ENCODE measurements around the gene FGR.

Gene FGR

DNA sequence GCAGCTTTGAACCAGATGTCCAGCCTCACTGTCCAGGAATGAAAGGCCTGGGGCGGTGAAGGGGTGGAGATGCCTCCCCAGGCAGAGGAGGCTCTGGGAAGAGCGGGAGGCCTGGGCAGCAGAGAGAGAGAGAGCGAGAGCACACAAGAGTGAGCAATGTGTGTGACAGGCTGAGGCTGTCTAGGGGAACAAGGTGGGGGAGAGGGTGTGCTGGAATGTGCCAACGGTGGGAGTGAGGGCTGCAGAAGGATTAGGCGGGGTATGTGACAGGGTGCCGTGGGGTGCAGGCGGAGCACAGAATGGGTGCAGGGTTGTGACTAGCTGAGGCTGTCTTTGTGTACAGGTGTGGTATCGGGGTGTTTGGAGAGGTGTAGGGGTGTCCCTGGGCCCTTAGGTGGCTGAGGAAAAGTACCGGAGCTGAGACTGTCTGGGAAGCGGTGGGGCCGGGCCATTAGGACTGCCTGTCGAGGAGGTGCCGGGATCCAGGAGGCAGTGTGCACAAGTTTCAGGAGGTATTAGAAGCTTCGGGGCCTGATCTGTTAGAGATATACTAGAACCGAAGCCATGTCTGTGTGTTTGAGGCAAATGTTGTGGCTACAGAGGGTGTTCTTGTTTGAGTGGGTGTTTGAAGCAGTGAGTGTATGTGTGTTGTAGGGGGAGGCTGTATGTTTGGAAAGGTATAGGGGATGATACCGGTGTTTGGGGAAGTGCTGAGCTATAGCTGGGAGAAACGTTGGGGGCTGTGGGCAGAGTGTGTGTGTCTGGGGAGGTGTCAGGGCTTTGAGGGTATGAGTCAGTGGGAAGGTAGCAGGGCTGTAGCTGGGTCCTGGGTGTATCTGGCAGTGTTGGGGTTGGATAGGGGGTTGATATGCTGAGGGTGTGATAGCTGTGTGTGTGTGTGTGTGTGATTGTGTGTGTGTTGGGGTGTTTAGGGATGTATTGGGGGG lies 40.1 kb downstream of the FGR start:
- Histone ChIP-seq H3K9me2 (replicated peaks; ENCODE audit: control insufficient read depth, low read length) (no peaks in the 10 kb centered on the region), H3K4me1 (ENCODE audit: control insufficient read depth, low read length) (peaks cover 33% of the 10 kb centered on the region), H3K36me3 (ENCODE audit: control insufficient read depth, low read length) (no peaks in the 10 kb centered on the region), H4K20me1 (ENCODE audit: control insufficient read depth, insufficient read depth, low read depth, low read length) (peaks cover 5% of the 10 kb centered on the region; the same call in 1 of the 2 replicates), H3F3A (ENCODE audit: control insufficient read depth, insufficient read depth) (no peaks in the 10 kb centered on the region), H3K79me2 (ENCODE audit: control insufficient read depth, low read length) (peaks cover 17% of the 10 kb centered on the region), H3K27ac (ENCODE audit: low read depth, low read length) (no peak overlapping the region), H3K27me3 (ENCODE audit: control insufficient read depth, low read length) (no peaks in the 10 kb centered on the region), H3K4me2 (ENCODE audit: low read length) (no peak overlapping the region), H3K4me3 (ENCODE audit: low read length) (no peak overlapping the region), H3K9me3 (ENCODE audit: control insufficient read depth, insufficient read depth, low read length) (no peaks in the 10 kb centered on the region)
- TF ChIP-seq, protein P1, sequence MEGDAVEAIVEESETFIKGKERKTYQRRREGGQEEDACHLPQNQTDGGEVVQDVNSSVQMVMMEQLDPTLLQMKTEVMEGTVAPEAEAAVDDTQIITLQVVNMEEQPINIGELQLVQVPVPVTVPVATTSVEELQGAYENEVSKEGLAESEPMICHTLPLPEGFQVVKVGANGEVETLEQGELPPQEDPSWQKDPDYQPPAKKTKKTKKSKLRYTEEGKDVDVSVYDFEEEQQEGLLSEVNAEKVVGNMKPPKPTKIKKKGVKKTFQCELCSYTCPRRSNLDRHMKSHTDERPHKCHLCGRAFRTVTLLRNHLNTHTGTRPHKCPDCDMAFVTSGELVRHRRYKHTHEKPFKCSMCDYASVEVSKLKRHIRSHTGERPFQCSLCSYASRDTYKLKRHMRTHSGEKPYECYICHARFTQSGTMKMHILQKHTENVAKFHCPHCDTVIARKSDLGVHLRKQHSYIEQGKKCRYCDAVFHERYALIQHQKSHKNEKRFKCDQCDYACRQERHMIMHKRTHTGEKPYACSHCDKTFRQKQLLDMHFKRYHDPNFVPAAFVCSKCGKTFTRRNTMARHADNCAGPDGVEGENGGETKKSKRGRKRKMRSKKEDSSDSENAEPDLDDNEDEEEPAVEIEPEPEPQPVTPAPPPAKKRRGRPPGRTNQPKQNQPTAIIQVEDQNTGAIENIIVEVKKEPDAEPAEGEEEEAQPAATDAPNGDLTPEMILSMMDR (IDR thresholded peaks at IDR 0.05; ENCODE audit: low read depth, low read length, poor library complexity, severe bottlenecking) = no peak
- TF ChIP-seq EZH2phosphoT487 (IDR thresholded peaks at IDR 0.05; ENCODE audit: borderline replicate concordance, low read length) = no peak

DNA sequence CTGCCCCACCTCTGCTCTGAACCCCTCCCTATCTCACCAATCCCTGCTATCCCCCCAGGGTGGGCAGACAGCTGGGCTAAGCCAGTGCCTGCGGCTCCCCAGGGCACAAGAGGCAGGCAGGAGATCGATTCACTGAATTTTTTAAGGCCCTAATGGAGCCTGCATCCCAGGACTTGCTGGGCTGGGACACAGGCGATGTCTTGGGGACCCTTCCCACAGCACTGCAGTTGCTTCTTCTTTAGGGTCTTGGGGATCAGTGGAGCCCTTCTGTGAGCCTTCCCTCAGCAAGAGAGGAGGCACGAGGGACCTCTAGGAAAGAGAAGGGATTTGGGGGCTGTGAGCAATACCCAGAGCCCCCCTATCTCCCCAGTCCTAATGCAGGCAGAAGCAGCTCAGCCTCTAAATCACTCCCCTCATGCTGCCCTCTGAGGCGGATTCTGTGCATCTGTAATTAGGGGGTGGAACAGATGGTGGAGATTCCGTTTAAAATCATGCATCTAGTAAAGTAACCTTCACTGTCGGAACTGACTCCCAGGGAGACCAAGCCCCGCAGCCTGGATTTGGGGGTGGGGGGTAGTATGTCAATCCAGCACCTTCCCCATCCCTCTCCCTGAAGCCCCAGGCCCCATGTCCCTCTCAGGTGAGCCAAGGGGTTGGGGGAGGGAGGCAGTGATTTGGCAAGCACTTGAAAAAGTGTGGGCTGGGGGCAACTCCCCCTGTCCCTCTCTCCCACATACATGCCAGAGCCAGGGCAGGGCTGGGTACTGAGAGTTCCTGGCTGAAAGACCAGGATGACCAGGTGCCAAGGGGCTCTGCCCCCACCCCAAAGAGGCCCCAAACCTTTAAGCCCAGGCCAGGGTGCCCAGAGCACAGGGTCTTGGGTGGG lies 41.1 kb downstream of the FGR start:
- Histone ChIP-seq H3F3A (ENCODE audit: control insufficient read depth, insufficient read depth) (no peaks in the 10 kb centered on the region), H3K27me3 (ENCODE audit: control insufficient read depth, low read length) (no peaks in the 10 kb centered on the region), H3K4me3 (ENCODE audit: low read length) (no peak overlapping the region), H3K4me2 (ENCODE audit: low read length) (no peak overlapping the region), H3K36me3 (ENCODE audit: control insufficient read depth, low read length) (no peaks in the 10 kb centered on the region), H3K79me2 (ENCODE audit: control insufficient read depth, low read length) (peaks cover 10% of the 10 kb centered on the region), H3K9me2 (replicated peaks; ENCODE audit: control insufficient read depth, low read length) (no peaks in the 10 kb centered on the region), H3K27ac (ENCODE audit: low read depth, low read length) (no peak overlapping the region), H3K4me1 (ENCODE audit: control insufficient read depth, low read length) (peaks cover 24% of the 10 kb centered on the region), H3K9me3 (ENCODE audit: control insufficient read depth, insufficient read depth, low read length) (no peaks in the 10 kb centered on the region), H4K20me1 (ENCODE audit: control insufficient read depth, insufficient read depth, low read depth, low read length) (peaks cover 5% of the 10 kb centered on the region; the same call in 1 of the 2 replicates)
- TF ChIP-seq, protein P1 (IDR thresholded peaks at IDR 0.05; ENCODE audit: low read depth, low read length, poor library complexity, severe bottlenecking) = no peak
- TF ChIP-seq EZH2phosphoT487 (IDR thresholded peaks at IDR 0.05; ENCODE audit: borderline replicate concordance, low read length) = no peak

DNA sequence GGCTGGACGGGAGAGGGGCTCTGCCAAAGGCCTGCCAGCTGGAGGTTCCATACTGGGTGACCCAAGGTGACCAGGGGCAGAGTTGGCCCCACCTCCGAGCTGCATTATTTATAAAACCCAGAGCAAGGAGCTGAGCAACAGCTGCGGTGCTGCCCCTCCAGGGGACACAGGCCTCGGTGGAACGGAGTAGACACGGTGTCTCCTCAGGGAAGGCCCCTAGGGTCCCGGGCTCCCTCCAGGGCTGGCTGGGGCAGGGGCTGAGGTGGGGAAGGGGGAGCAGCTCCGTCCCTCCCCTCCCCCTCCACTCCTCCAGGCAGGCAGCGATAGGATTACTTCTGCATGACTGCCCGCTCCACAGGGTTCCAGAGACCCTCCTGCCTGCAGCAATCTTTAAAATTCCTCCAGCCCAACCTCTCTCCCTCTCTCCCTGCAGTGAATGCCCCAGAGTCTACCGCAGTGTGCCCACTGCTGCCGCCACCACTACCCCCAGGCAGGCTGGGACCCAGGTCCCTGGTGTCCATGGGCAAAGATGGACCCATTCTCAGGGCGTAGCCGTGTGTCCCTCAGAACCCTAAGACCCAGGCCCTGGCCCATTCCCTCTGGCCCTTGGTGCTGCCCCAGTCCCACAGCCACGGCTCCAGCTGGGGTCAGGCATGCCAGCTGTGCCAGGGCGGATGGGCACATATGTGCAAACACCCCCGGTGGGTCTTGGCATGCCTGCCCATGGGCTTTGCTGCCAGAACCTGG lies 41.9 kb downstream of the FGR start:
- Histone ChIP-seq H3K4me2 (ENCODE audit: low read length) (no peak overlapping the region), H3K9me3 (ENCODE audit: control insufficient read depth, insufficient read depth, low read length) (no peaks in the 10 kb centered on the region), H3K9me2 (replicated peaks; ENCODE audit: control insufficient read depth, low read length) (no peaks in the 10 kb centered on the region), H3K4me3 (ENCODE audit: low read length) (no peak overlapping the region), H3K79me2 (ENCODE audit: control insufficient read depth, low read length) (peaks cover 2% of the 10 kb centered on the region; the same call in 1 of the 2 replicates), H3K36me3 (ENCODE audit: control insufficient read depth, low read length) (no peaks in the 10 kb centered on the region), H3K27ac (ENCODE audit: low read depth, low read length) (no peak overlapping the region), H3F3A (ENCODE audit: control insufficient read depth, insufficient read depth) (no peaks in the 10 kb centered on the region), H4K20me1 (ENCODE audit: control insufficient read depth, insufficient read depth, low read depth, low read length) (peaks cover 4% of the 10 kb centered on the region; the same call in 1 of the 2 replicates), H3K4me1 (ENCODE audit: control insufficient read depth, low read length) (peaks cover 16% of the 10 kb centered on the region), H3K27me3 (ENCODE audit: control insufficient read depth, low read length) (no peaks in the 10 kb centered on the region)
- TF ChIP-seq EZH2phosphoT487 (IDR thresholded peaks at IDR 0.05; ENCODE audit: borderline replicate concordance, low read length) = no peak

All from DOHH2 (cell line).